Cardiac fibroblast (primary cell): ENCODE measurements around the gene RNF114.
A peak's percentile ranks its signal among the peaks of the same experiment; 100 is the strongest.

Experiments used
- DNase-seq, 2 donors: peaks; one replicate each; pipeline versions ENCODE4 v3.0.0 to v3.0.0-alpha.2; 2010; ENCODE audit warnings: low read depth in 2 of 2
- H3K4me3 ChIP-seq, 2 donors: replicated peaks in 1 of 2; 1 replicate in 1 of 2; 2 replicates in 1 of 2; pipeline ENCODE4 v1.5.1; 2011; ENCODE audit warnings: low read depth in 2 of 2, low read length in 2 of 2, mild to moderate bottlenecking in 2 of 2, moderate library complexity in 1 of 2
- TF ChIP-seq, protein P1 (sequence below): IDR thresholded peaks from one replicate; pipeline ENCODE4 v1.5.1; 2011; ENCODE audit warnings: low read depth, mild to moderate bottlenecking, low read length, inconsistent platforms

The RNF114 gene

DNA sequence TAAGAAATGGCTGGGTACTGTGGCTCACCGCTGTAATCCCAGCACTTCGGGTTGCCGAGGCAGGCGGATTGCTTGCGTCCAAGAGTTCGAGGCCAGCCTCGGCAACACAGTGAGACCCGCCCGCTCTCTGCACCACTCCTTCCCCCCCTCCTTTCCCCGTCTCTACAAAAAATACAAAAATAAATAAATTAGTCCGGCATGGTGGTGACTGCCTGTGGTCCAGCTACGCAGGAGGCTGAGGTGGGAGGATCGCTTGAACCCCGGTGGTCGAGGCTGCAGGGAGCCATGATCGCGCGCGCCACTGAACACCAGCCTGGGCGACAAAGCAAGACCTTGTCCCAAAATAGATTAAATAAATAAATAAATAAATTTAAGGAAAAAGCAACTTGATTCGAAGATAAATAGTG lies 448 bp upstream of the RNF114 start:
- no peak for DNase-seq
- TF ChIP-seq, protein P1, sequence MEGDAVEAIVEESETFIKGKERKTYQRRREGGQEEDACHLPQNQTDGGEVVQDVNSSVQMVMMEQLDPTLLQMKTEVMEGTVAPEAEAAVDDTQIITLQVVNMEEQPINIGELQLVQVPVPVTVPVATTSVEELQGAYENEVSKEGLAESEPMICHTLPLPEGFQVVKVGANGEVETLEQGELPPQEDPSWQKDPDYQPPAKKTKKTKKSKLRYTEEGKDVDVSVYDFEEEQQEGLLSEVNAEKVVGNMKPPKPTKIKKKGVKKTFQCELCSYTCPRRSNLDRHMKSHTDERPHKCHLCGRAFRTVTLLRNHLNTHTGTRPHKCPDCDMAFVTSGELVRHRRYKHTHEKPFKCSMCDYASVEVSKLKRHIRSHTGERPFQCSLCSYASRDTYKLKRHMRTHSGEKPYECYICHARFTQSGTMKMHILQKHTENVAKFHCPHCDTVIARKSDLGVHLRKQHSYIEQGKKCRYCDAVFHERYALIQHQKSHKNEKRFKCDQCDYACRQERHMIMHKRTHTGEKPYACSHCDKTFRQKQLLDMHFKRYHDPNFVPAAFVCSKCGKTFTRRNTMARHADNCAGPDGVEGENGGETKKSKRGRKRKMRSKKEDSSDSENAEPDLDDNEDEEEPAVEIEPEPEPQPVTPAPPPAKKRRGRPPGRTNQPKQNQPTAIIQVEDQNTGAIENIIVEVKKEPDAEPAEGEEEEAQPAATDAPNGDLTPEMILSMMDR: no peak
- peak overlapping the region; percentile 28 to 43 for H3K4me3 ChIP-seq

GRCh38 chr20:49937027-49937929 lies 1.1 kb downstream of the RNF114 start:
- TF ChIP-seq, protein P1: no peak
- no peak for DNase-seq
- H3K4me3 ChIP-seq: peak overlapping the region; percentile 92 to 93

GRCh38 chr20:49938173-49939163 lies 2.3 kb downstream of the RNF114 start:
- DNase-seq: peak; percentile 72 to 85
- TF ChIP-seq, protein P1: no peak
- no peak overlapping the region for H3K4me3 ChIP-seq

DNA sequence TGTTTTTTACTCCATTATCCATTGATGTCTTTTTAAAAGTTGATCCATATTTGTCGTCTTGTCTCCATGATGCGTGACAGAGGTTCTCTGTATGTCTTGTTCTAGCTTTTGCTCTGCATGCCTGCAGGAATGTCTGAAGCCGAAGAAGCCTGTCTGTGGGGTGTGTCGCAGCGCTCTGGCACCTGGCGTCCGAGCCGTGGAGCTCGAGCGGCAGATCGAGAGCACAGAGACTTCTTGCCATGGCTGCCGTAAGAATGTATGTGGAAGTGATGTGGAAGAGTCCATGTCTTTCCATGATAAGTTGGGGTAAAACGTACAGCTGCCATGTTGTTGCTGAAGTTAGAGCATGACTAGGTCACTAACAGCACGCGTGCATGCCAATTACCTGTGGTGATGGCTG lies 5.3 kb downstream of the RNF114 start:
- TF ChIP-seq, protein P1: no peak
- no peak overlapping the region for H3K4me3 ChIP-seq
- no peak for DNase-seq

DNA sequence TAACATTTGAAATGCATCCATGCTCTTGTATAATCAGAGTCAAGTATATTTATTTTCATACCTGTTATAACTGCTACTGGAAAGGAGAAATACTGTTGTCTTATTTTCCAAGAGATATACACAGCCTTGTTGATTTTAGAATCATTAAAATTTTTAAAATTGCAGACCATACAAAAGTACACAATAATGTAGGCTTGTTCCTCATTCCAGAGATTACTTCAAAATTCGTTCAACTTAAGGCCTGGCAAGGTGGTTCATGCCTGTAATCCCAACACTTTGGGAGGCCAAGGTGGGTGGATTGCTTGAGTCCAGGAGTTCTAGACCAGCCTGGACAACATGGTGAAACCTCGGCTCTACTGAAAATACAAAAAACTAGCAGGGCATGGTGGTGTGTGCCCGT lies 6.1 kb downstream of the RNF114 start:
- TF ChIP-seq, protein P1: no peak
- H3K4me3 ChIP-seq: no peak overlapping the region
- DNase-seq: no peak

- TF ChIP-seq, protein P1: no peak
- H3K4me3 ChIP-seq: no peak overlapping the region
- no peak for DNase-seq
These were observed 6.7 kb downstream of the RNF114 start for GRCh38 chr20:49942942-49943341.
